Activated CD8-positive, alpha-beta T cell treated with anti-CD3 and anti-CD28 coated beads for 36 hours (primary cell): ENCODE data around the gene AXIN1. TPM values are rescaled to one million over a fixed set of nuclear protein-coding genes. Genes with fewer than 3 reads are reported as not detected.

Experiments used
- ATAC-seq: fragments of 200-7000 bp; cut with Tn5 transposase; one replicate; pipeline ENCODE4 v1.10.0; 2021; ENCODE audit warnings: mild to moderate bottlenecking, moderate library complexity
- CTCF ChIA-PET: fragments of 350-600 bp; sonication (Branson Sonifier 250); formaldehyde crosslinking; loops from one replicate; lab custom pipeline; 2021; ENCODE audit warnings: antibody characterized with exemption; lab: Charles Lee
- POLR2A ChIA-PET: fragments of 350-600 bp; sonication (Branson Sonifier 250); formaldehyde crosslinking; loops from one replicate; lab custom pipeline; 2021; ENCODE audit warnings: antibody characterized with exemption; lab: Charles Lee
- DNase-seq: peaks from one replicate; pipeline ENCODE4 v3.0.0-alpha.2; 2020
- H3K27ac Mint-ChIP-seq: one replicate; pipeline ENCODE4 v1.8.0; 2021; ENCODE audit warnings: mild to moderate bottlenecking, mixed read lengths
- H3K27me3 Mint-ChIP-seq: one replicate; pipeline ENCODE4 v1.8.0; 2021; ENCODE audit warnings: mixed read lengths
- H3K36me3 Mint-ChIP-seq: one replicate; pipeline ENCODE4 v1.8.0; 2021; ENCODE audit warnings: low read depth, mixed read lengths
- H3K4me1 Mint-ChIP-seq: one replicate; pipeline ENCODE4 v1.8.0; 2021; ENCODE audit warnings: low read depth, mixed read lengths
- H3K4me3 Mint-ChIP-seq: one replicate; pipeline ENCODE4 v1.8.0; 2021; ENCODE audit warnings: mild to moderate bottlenecking, moderate library complexity, mixed read lengths
- H3K9me3 Mint-ChIP-seq: one replicate; pipeline ENCODE4 v1.8.0; 2021; ENCODE audit warnings: mixed read lengths
- intact Hi-C: fragments of 100-400 bp; cut with micrococcal nuclease; formaldehyde crosslinking; loops from one replicate; pipeline ENCODE4 v1.10.0; 2022
- total RNA-seq, 2 experiments: library from RNA; stranded (reverse); gene quantifications; one replicate each; pipeline ENCODE4 v1.2.3, GENCODE V29; 2021
- TF ChIP-seq, protein P1 (sequence below): fragments of 200-600 bp; IDR thresholded peaks from one replicate; pipeline ENCODE4 v1.8.0; 2022; ENCODE audit warnings: antibody characterized with exemption, mild to moderate bottlenecking

Gene AXIN1
- total RNA-seq, 2 experiments from 2014 or later, result 24.1 to 24.9 TPM

DNA sequence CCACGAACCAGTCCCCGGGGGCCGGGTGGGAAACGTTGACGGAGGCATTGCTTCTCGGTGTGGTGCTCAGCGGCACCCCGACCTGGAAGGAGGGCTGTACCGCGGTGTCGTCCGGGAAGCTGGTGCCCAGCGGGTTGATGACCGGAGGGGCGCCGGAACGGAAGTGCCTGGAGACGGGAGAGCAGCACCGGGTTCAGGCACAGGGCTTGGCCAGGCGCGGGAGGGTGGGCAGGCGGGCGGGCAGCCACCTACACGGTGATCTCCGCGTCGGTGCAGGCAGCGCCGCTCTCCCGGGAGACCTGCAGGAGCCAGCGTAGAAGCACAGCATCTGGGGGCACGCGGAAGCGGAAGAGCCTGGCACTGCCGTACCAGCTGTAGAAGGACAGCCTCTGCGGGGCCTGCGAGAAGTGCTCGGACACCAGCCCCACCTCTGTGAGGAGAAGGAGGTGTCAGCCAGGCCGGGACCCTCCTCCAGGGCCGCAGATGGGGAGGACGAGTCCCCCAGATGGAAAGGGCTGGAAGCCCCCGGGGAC, 25.0 kb upstream of the AXIN1 start:
- H3K36me3 Mint-ChIP-seq, result no peaks in the 10 kb centered on the region
- CTCF ChIA-PET, result no interaction called here
- H3K27me3 Mint-ChIP-seq, result no peaks in the 10 kb centered on the region
- H3K4me1 Mint-ChIP-seq, result peaks cover 12% of the 10 kb centered on the region
- ATAC-seq, result no peak
- no peaks in the 10 kb centered on the region for H3K9me3 Mint-ChIP-seq
- TF ChIP-seq, protein P1, sequence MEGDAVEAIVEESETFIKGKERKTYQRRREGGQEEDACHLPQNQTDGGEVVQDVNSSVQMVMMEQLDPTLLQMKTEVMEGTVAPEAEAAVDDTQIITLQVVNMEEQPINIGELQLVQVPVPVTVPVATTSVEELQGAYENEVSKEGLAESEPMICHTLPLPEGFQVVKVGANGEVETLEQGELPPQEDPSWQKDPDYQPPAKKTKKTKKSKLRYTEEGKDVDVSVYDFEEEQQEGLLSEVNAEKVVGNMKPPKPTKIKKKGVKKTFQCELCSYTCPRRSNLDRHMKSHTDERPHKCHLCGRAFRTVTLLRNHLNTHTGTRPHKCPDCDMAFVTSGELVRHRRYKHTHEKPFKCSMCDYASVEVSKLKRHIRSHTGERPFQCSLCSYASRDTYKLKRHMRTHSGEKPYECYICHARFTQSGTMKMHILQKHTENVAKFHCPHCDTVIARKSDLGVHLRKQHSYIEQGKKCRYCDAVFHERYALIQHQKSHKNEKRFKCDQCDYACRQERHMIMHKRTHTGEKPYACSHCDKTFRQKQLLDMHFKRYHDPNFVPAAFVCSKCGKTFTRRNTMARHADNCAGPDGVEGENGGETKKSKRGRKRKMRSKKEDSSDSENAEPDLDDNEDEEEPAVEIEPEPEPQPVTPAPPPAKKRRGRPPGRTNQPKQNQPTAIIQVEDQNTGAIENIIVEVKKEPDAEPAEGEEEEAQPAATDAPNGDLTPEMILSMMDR, result no peak
- no peak overlapping the region for H3K27ac Mint-ChIP-seq
- POLR2A ChIA-PET, result no interaction called here
- no peak for DNase-seq
- no peak overlapping the region for H3K4me3 Mint-ChIP-seq
- intact Hi-C loops, result no loop called here

DNA sequence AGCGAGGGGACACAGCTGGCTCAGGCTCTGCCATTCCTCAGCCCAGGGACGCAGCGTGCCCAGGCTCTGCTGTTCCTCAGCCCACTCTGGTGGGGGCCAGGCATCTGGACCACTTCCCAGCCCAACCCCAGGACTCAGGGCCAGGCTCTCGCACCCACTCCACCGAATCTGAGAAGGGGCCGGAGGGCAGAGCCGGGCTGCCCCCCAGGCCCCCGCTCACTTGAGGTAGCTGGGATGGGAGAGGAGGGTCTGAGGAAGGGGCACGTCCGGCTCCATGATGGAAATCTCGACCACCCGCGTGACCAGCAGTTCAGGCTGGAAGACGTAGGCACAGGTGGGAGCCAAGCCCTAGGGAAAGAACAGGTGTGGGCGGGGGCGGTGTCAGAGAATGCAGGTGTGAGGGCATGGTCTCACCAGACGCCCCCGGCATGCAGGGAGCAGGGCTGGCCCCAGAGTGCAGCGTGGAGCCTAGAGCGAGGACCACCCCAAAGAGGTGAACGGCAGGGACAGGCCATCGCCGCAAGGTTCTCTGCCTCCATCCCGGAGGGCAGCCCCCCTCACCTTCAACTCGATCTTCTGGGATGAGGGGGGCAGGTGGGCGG, 24.4 kb upstream of the AXIN1 start:
- no peaks in the 10 kb centered on the region for H3K27me3 Mint-ChIP-seq
- intact Hi-C loops, result no loop called here
- H3K4me1 Mint-ChIP-seq, result peaks cover 10% of the 10 kb centered on the region
- DNase-seq (no peak), ATAC-seq (no peak)
- ChIA-PET POLR2A (no interaction called here), CTCF (no interaction called here)
- no peak overlapping the region for H3K27ac Mint-ChIP-seq
- TF ChIP-seq, protein P1, result no peak
- no peak overlapping the region for H3K4me3 Mint-ChIP-seq
- H3K36me3 Mint-ChIP-seq, result no peaks in the 10 kb centered on the region
- H3K9me3 Mint-ChIP-seq, result no peaks in the 10 kb centered on the region

DNA sequence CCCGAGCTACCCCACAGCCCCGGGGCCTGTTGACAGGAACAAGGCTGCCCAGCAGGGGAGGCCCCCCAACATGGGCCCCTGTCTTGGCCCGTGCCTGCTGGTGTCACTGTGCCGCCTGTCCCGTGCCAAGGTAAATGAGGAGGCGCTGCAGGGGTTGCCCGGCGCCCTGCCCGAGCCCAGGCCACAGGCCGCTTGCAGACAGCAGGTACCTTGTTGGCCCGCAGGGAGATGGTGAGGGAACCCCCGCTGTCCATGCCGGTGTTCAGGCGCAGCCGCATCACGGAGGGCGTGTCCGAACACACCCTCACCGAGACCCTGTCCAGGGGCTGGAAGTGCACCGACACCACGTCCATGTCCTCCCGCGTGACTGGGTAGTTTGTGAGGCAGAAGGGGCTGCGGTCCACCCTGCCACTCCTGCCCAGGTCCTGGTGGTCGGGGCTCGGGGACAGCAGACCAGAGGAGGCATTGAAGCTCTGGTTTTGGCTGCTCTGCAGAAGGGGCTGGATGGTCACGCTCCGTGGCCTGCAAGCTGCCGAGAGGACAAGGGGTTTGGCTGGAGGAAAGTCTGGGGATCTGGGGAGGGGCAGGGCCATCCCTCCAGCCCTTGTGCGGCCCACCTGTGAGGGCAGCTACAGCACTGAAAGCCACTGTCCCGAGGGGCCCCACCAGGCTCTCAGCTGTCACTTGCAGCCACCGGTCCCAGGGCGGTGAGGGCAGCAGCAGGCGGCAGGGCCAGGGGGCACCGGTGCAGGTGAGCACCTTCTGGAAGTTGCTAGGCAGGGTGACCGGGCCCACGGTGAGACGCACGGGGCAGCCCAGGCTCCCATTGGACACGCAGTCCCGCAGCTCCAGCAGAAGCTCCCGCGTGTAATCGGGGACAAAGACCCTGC, 23.6 kb upstream of the AXIN1 start:
- Mint-ChIP-seq H3K27ac (no peak overlapping the region), H3K27me3 (no peaks in the 10 kb centered on the region), H3K36me3 (no peaks in the 10 kb centered on the region), H3K4me1 (peaks cover 10% of the 10 kb centered on the region), H3K4me3 (no peak overlapping the region), H3K9me3 (no peaks in the 10 kb centered on the region)
- intact Hi-C loops, result no loop called here
- DNase-seq (no peak), ATAC-seq (no peak)
- TF ChIP-seq, protein P1, result no peak
- ChIA-PET POLR2A (no interaction called here), CTCF (no interaction called here)

DNA sequence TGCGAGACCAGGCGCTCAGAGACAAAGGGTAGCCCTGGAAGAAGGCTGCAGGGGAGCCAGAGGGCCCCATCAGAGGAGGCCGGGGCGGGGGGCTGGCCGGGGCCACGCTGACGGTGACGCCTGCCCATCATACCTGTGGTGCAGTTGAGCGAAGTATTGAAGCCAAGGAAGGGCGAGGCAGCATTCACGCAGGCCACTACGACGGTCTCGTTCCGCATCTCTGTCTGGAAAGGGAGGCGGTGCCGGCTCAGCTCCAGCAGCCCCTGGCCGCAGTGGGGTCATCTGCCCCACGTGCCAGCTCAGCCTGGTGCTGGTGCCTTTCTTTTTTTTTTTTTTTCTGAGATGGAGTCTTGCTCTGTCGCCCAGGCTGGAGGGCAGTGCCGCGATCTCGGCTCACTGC, 22.7 kb upstream of the AXIN1 start:
- Mint-ChIP-seq H3K36me3 (peaks cover 3% of the 10 kb centered on the region), H3K4me1 (peaks cover 14% of the 10 kb centered on the region), H3K4me3 (no peak overlapping the region), H3K9me3 (no peaks in the 10 kb centered on the region), H3K27me3 (no peaks in the 10 kb centered on the region), H3K27ac (no peak overlapping the region)
- intact Hi-C loops, result no loop called here
- DNase-seq, result no peak
- ChIA-PET CTCF (no interaction called here), POLR2A (no interaction called here)
- TF ChIP-seq, protein P1, result no peak
- no peak for ATAC-seq

DNA sequence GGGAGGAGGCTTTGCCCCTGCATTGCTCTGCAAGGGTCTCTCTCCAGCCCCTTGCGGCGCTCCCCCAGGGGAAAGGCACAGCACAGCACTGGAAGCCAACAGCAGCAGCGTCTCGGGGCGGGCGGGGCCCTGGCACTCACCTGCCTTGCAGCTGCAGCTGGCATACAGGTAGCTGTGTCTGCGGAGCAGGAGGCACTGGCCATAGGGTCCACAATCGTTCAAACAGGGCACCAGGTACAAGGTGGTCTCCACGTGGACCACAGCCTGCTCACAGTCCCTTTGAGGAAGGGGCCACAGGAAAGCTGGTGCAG, 22.0 kb upstream of the AXIN1 start:
- ATAC-seq (no peak), DNase-seq (no peak)
- H3K9me3 Mint-ChIP-seq, result no peaks in the 10 kb centered on the region
- H3K4me1 Mint-ChIP-seq, result peaks cover 11% of the 10 kb centered on the region
- H3K36me3 Mint-ChIP-seq, result peaks cover 5% of the 10 kb centered on the region
- CTCF ChIA-PET, result no interaction called here
- no peak overlapping the region for H3K27ac Mint-ChIP-seq
- POLR2A ChIA-PET, result no interaction called here
- no peak overlapping the region for H3K4me3 Mint-ChIP-seq
- TF ChIP-seq, protein P1, result no peak
- no peaks in the 10 kb centered on the region for H3K27me3 Mint-ChIP-seq
- intact Hi-C loops, result no loop called here
